HepG2 (cell line): ENCODE measurements around the gene PHLDB1. TPM values are rescaled to one million over a fixed set of nuclear protein-coding genes. Genes with fewer than 3 reads are reported as not detected.

ENCODE experiments used
- AHR ChIP-seq: IDR thresholded peaks from 2 replicates; pipeline ENCODE4 v1.6.1; 2018; ENCODE audit warnings: missing genetic modification reagents, missing compliant biosample characterization
- CCAR2 ChIP-seq: fragments of 200-400 bp; formaldehyde crosslinking; optimal IDR thresholded peaks from 2 replicates; pipeline ENCODE3; 2018; ENCODE audit warnings: low read depth, mild to moderate bottlenecking, low read length, moderate library complexity
- CHCHD3 ChIP-seq: sonication (generic); formaldehyde crosslinking; IDR thresholded peaks from 2 replicates; pipeline ENCODE4 v1.8.0; 2022; ENCODE audit warnings: mild to moderate bottlenecking, missing genetic modification reagents, moderate library complexity
- HHEX ChIP-seq: IDR thresholded peaks from 2 replicates; pipeline ENCODE4 v1.6.1; 2016; ENCODE audit warnings: control low read depth
- IRF2 ChIP-seq: IDR thresholded peaks from 2 replicates; pipeline ENCODE4 v1.6.1; 2018; ENCODE audit warnings: missing genetic modification reagents, missing compliant biosample characterization
- MAFK ChIP-seq, 2 experiments: IDR thresholded peaks in 1 of 2; conservative IDR thresholded peaks in 1 of 2; 2 replicates each; pipeline ENCODE4 v1.6.1; 2011; ENCODE audit warnings: improper control_type of control experiment in 2 of 2, low read length in 2 of 2
- MLLT10 ChIP-seq: sonication (generic); formaldehyde crosslinking; IDR thresholded peaks from 2 replicates; pipeline ENCODE4 v1.4.0; 2020; ENCODE audit warnings: missing genetic modification reagents
- MYC ChIP-seq: sonication (generic); formaldehyde crosslinking; IDR thresholded peaks from 2 replicates; pipeline ENCODE4 v1.9.0; 2021; ENCODE audit warnings: missing genetic modification reagents, borderline replicate concordance
- NFYB ChIP-seq: sonication (generic); formaldehyde crosslinking; IDR thresholded peaks from 2 replicates; pipeline ENCODE4 v1.4.0; 2020; ENCODE audit warnings: missing genetic modification reagents
- RORA ChIP-seq: sonication (generic); formaldehyde crosslinking; IDR thresholded peaks from 2 replicates; pipeline ENCODE4 v1.5.0; 2020; ENCODE audit warnings: mild to moderate bottlenecking, missing genetic modification reagents, moderate library complexity
- THYN1 ChIP-seq: sonication (generic); formaldehyde crosslinking; IDR thresholded peaks from 2 replicates; pipeline ENCODE4 v1.8.1; 2023; ENCODE audit warnings: low read depth, mild to moderate bottlenecking, moderate library complexity, missing genetic modification reagents, borderline replicate concordance
- ZFP37 ChIP-seq: sonication (generic); formaldehyde crosslinking; IDR thresholded peaks from 2 replicates; pipeline ENCODE4 v1.4.0; 2020; ENCODE audit warnings: missing genetic modification reagents, borderline replicate concordance
- ZNF430 ChIP-seq: sonication (generic); formaldehyde crosslinking; IDR thresholded peaks from 2 replicates; pipeline ENCODE4 v1.9.0; 2021; ENCODE audit warnings: mild to moderate bottlenecking, missing genetic modification reagents
- ZNF441 ChIP-seq: sonication (generic); formaldehyde crosslinking; IDR thresholded peaks from 2 replicates; pipeline ENCODE4 v1.7.0; 2021; ENCODE audit warnings: missing genetic modification reagents, borderline replicate concordance
- polyA plus RNA-seq, 8 experiments: library from polyadenylated mRNA; depleted of rRNA in 3 of 8; stranded (reverse) in 7 of 8; unstranded in 1 of 8; fragments of >200 nt; fragmentation: Illumina TruSeq in 4 of 8; extraction: Trizol in 4 of 8; gene quantifications; 2 replicates each; pipeline versions ENCODE4 v1.2.1 to v1.2.3, GENCODE V29; 2011 to 2016; ENCODE audit warnings: low read depth in 4 of 8, missing spikeins in 1 of 8, mixed read lengths in 1 of 8; ENCODE audit not compliant: insufficient read depth in 1 of 8
- total RNA-seq, 5 experiments: library from RNA; depleted of rRNA; stranded (reverse); fragments of >200 nt; fragmentation: Illumina TruSeq; extraction: Trizol; gene quantifications; 2 replicates each; pipeline ENCODE4 v1.2.3, GENCODE V29; 2016; ENCODE audit warnings: low read depth in 1 of 5
- TF ChIP-seq, protein P1 (sequence below): sonication (generic); formaldehyde crosslinking; IDR thresholded peaks from 2 replicates; pipeline ENCODE4 v1.4.0; 2020; ENCODE audit warnings: missing genetic modification reagents
- TF ChIP-seq, protein P2 (sequence below): sonication (generic); formaldehyde crosslinking; IDR thresholded peaks from 2 replicates; pipeline ENCODE4 v1.5.1; 2020; ENCODE audit warnings: missing genetic modification reagents, mild to moderate bottlenecking, borderline replicate concordance
- TF ChIP-seq, protein P3 (sequence below): IDR thresholded peaks from 2 replicates; pipeline ENCODE4 v1.6.1; 2016; ENCODE audit warnings: mild to moderate bottlenecking, missing biosample characterization, missing genetic modification reagents
- TF ChIP-seq, protein P4 (sequence below): IDR thresholded peaks from 2 replicates; pipeline ENCODE4 v1.6.1; 2012; ENCODE audit warnings: low read depth, low read length, improper control_type of control experiment
- TF ChIP-seq, protein P5 (sequence below): sonication (generic); formaldehyde crosslinking; IDR thresholded peaks from 2 replicates; pipeline ENCODE4 v1.9.0; 2021; ENCODE audit warnings: missing genetic modification reagents, mild to moderate bottlenecking, borderline replicate concordance

The PHLDB1 gene
- total and polyA plus RNA-seq, 2 of the 13 experiments (the other 11 are each of a cell fraction or from before 2014, with no cell fraction given): 13.8 to 14.2 TPM

DNA sequence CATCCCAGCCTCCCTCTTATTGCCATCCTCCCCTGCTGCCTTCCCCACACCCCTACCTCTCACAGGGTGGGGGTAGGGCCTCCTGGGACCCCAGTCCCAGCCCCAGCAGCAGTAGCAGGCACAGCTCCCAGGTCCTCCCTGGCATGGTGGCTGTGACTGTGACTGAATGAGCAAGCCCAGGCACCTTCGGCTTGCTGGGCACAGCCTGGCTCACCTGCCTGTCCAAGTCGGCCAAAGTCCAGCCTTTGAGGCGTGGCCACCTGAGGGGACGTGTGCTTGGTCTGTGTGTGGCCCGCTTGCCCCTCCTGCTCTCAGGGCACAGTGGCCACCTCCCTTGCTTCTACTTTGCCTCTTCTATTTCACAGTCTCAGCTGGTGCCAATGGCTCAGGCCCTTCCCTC, 72.1 kb downstream of the PHLDB1 start, which contains the start of gene TREH (continued):
- TF ChIP-seq, protein P1, sequence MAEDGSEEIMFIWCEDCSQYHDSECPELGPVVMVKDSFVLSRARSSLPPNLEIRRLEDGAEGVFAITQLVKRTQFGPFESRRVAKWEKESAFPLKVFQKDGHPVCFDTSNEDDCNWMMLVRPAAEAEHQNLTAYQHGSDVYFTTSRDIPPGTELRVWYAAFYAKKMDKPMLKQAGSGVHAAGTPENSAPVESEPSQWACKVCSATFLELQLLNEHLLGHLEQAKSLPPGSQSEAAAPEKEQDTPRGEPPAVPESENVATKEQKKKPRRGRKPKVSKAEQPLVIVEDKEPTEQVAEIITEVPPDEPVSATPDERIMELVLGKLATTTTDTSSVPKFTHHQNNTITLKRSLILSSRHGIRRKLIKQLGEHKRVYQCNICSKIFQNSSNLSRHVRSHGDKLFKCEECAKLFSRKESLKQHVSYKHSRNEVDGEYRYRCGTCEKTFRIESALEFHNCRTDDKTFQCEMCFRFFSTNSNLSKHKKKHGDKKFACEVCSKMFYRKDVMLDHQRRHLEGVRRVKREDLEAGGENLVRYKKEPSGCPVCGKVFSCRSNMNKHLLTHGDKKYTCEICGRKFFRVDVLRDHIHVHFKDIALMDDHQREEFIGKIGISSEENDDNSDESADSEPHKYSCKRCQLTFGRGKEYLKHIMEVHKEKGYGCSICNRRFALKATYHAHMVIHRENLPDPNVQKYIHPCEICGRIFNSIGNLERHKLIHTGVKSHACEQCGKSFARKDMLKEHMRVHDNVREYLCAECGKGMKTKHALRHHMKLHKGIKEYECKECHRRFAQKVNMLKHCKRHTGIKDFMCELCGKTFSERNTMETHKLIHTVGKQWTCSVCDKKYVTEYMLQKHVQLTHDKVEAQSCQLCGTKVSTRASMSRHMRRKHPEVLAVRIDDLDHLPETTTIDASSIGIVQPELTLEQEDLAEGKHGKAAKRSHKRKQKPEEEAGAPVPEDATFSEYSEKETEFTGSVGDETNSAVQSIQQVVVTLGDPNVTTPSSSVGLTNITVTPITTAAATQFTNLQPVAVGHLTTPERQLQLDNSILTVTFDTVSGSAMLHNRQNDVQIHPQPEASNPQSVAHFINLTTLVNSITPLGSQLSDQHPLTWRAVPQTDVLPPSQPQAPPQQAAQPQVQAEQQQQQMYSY: no peak
- TF ChIP-seq RORA: no peak
- no peak for TF ChIP-seq MLLT10 (CRISPR knock-in tag)
- TF ChIP-seq ZNF441 (CRISPR knock-in tag): no peak
- TF ChIP-seq, protein P2, sequence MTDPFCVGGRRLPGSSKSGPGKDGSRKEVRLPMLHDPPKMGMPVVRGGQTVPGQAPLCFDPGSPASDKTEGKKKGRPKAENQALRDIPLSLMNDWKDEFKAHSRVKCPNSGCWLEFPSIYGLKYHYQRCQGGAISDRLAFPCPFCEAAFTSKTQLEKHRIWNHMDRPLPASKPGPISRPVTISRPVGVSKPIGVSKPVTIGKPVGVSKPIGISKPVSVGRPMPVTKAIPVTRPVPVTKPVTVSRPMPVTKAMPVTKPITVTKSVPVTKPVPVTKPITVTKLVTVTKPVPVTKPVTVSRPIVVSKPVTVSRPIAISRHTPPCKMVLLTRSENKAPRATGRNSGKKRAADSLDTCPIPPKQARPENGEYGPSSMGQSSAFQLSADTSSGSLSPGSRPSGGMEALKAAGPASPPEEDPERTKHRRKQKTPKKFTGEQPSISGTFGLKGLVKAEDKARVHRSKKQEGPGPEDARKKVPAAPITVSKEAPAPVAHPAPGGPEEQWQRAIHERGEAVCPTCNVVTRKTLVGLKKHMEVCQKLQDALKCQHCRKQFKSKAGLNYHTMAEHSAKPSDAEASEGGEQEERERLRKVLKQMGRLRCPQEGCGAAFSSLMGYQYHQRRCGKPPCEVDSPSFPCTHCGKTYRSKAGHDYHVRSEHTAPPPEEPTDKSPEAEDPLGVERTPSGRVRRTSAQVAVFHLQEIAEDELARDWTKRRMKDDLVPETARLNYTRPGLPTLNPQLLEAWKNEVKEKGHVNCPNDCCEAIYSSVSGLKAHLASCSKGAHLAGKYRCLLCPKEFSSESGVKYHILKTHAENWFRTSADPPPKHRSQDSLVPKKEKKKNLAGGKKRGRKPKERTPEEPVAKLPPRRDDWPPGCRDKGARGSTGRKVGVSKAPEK (CRISPR knock-in tag): no peak
- TF ChIP-seq CHCHD3 (CRISPR knock-in tag): no peak
- no peak for TF ChIP-seq IRF2 (CRISPR knock-in tag)
- TF ChIP-seq, protein P3, sequence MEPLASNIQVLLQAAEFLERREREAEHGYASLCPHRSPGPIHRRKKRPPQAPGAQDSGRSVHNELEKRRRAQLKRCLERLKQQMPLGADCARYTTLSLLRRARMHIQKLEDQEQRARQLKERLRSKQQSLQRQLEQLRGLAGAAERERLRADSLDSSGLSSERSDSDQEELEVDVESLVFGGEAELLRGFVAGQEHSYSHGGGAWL (CRISPR knock-in tag): 0 out of 2 replicates have a peak, but pooled peaks have one; percentile 17
- no peak for TF ChIP-seq MYC (CRISPR knock-in tag)
- no peak for TF ChIP-seq NFYB (CRISPR knock-in tag)
- TF ChIP-seq, protein P4, sequence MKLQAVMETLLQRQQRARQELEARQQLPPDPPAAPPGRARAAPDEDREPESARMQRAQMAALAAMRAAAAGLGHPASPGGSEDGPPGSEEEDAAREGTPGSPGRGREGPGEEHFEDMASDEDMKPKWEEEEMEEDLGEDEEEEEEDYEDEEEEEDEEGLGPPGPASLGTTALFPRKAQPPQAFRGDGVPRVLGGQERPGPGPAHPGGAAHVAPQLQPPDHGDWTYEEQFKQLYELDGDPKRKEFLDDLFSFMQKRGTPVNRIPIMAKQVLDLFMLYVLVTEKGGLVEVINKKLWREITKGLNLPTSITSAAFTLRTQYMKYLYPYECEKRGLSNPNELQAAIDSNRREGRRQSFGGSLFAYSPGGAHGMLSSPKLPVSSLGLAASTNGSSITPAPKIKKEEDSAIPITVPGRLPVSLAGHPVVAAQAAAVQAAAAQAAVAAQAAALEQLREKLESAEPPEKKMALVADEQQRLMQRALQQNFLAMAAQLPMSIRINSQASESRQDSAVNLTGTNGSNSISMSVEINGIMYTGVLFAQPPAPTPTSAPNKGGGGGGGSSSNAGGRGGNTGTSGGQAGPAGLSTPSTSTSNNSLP: no peak
- TF ChIP-seq THYN1: no peak
- 0 out of 2 replicates have a peak, but pooled peaks have one; percentile 32 for TF ChIP-seq ZNF430 (CRISPR knock-in tag)
- no peak for TF ChIP-seq AHR (CRISPR knock-in tag)
- TF ChIP-seq CCAR2: no peak
- TF ChIP-seq ZFP37 (CRISPR knock-in tag): no peak
- TF ChIP-seq, protein P5, sequence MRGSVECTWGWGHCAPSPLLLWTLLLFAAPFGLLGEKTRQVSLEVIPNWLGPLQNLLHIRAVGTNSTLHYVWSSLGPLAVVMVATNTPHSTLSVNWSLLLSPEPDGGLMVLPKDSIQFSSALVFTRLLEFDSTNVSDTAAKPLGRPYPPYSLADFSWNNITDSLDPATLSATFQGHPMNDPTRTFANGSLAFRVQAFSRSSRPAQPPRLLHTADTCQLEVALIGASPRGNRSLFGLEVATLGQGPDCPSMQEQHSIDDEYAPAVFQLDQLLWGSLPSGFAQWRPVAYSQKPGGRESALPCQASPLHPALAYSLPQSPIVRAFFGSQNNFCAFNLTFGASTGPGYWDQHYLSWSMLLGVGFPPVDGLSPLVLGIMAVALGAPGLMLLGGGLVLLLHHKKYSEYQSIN (CRISPR knock-in tag): no peak
- no peak for TF ChIP-seq MAFK (conservative IDR thresholded peaks at IDR 0.05 in 1 of 2, IDR thresholded peaks at IDR 0.05 in 1 of 2; ENCODE audit: low read length in 2 of 2)
- no peak for TF ChIP-seq HHEX (CRISPR knock-in tag)
